Ureter (tissue), 1 donor: ENCODE measurements around the gene PDGFA. TPM values are rescaled to one million over a fixed set of nuclear protein-coding genes. Genes with fewer than 3 reads are reported as not detected.

Source experiments
- total RNA-seq: library from RNA; stranded (reverse); gene quantifications from one replicate; pipeline ENCODE4 v1.2.4, GENCODE V29; 2023
- donor health status: DM: yes; HTN: yes; CAD: no.

Gene PDGFA
- total RNA-seq, 1 donor from 2014 or later: 31.5 TPM

Other genes starting within 250 kb of the PDGFA start
- not detected for gene FOXL3, start 229.7 kb downstream of the PDGFA start, total RNA-seq
- 35.1 TPM for gene DNAAF5, start 206.9 kb upstream of the PDGFA start, total RNA-seq
- 20.5 TPM for gene PRKAR1B, start 207.4 kb upstream of the PDGFA start, total RNA-seq